HCT116 (cell line): ENCODE measurements around the gene CXXC1.

Experiments
- CTCF ChIP-seq, 3 experiments: fragments of 200-600 bp in 1 of 3; sonication (generic) in 1 of 3; IDR thresholded peaks in 2 of 3; conservative IDR thresholded peaks in 1 of 3; 2 replicates each; pipeline ENCODE4 v1.5.1; 2012 to 2017; ENCODE audit warnings: low read depth in 2 of 3, low read length in 2 of 3, antibody characterized with exemption in 1 of 3, borderline replicate concordance in 1 of 3, control low read depth in 1 of 3, mild to moderate bottlenecking in 1 of 3, mixed read lengths in 1 of 3, mixed run types in 1 of 3, moderate library complexity in 1 of 3; ENCODE audit not compliant: insufficient read depth in 1 of 3
- POLR2A ChIP-seq: IDR thresholded peaks from 2 replicates; pipeline ENCODE4 v1.7.0; 2011; ENCODE audit warnings: borderline replicate concordance; ENCODE audit not compliant: insufficient read depth, insufficient read length; ENCODE audit errors: extremely low read depth
- RAD21 ChIP-seq: IDR thresholded peaks from 2 replicates; pipeline ENCODE4 v1.6.1; 2012; ENCODE audit warnings: low read depth, mild to moderate bottlenecking

DNA sequence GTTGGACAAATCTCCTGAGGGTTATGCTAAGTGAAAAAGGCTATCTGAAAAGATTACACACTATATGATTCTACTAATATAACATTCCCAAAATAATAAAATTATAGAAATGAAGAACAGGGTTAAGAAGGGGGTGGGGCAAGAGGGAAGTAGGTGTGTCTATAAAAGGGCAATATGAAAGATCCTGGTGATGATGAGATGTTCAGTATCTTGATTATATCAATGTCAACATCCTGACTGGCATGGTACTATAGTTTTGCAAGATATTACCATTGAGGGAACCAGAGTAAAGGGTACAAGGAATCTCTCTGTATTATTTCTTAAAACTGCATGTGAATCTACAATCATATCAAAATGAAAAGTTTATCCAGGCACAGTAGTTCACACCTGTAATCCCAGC, 37.9 kb downstream of the CXXC1 start:
- TF ChIP-seq POLR2A (no peak), CTCF (IDR thresholded peaks at IDR 0.05 in 2 of 3, conservative IDR thresholded peaks at IDR 0.05 in 1 of 3; ENCODE audit: borderline replicate concordance in 1 of 3, insufficient read depth in 1 of 3, low read depth in 2 of 3, low read length in 2 of 3) (no peak), RAD21 (no peak)
